OCI-LY1 (cell line): ENCODE measurements around the gene DCTN2.
A peak's percentile ranks its signal among the peaks of the same experiment; 100 is the strongest.

Experiments used
- H2AFZ ChIP-seq: fragments of 200-600 bp; sonication (generic), shearing (Covaris generic); 2 replicates; pipeline ENCODE4 v1.6.0; 2014; ENCODE audit warnings: antibody characterized with exemption, mild to moderate bottlenecking, low read length
- H3F3A ChIP-seq: fragments of 200-600 bp; sonication (generic), shearing (Covaris generic); 2 replicates; pipeline ENCODE4 v1.6.0; 2014; ENCODE audit warnings: mild to moderate bottlenecking, antibody characterized with exemption, low read length, moderate library complexity; ENCODE audit not compliant: insufficient read depth
- H3K27ac ChIP-seq: fragments of 200-600 bp; sonication (generic); 2 replicates; pipeline ENCODE4 v1.5.1; 2014; ENCODE audit warnings: low read length, mixed run types, mild to moderate bottlenecking, low read depth; ENCODE audit not compliant: poor library complexity, severe bottlenecking
- H3K27me3 ChIP-seq: fragments of 200-600 bp; sonication (generic); 2 replicates; pipeline ENCODE4 v1.6.0; 2014; ENCODE audit warnings: antibody characterized with exemption, mild to moderate bottlenecking, low read length, moderate library complexity; ENCODE audit not compliant: insufficient read depth
- H3K36me3 ChIP-seq: fragments of 200-600 bp; sonication (generic); 2 replicates; pipeline ENCODE4 v1.6.1; 2014; ENCODE audit warnings: mild to moderate bottlenecking, antibody characterized with exemption, low read length, moderate library complexity, mixed read lengths; ENCODE audit not compliant: insufficient read depth
- H3K4me1 ChIP-seq: fragments of 200-600 bp; sonication (generic); 2 replicates; pipeline ENCODE4 v1.5.1; 2014; ENCODE audit warnings: mild to moderate bottlenecking, low read length, moderate library complexity; ENCODE audit not compliant: insufficient read depth, severe bottlenecking
- H3K4me2 ChIP-seq: fragments of 200-600 bp; sonication (generic), shearing (Covaris generic); 2 replicates; pipeline ENCODE4 v1.6.1; 2014; ENCODE audit warnings: low read length
- H3K4me3 ChIP-seq: fragments of 200-600 bp; sonication (generic); 2 replicates; pipeline ENCODE4 v1.5.1; 2014; ENCODE audit warnings: low read length, low read depth, mild to moderate bottlenecking, mixed read lengths; ENCODE audit not compliant: poor library complexity, severe bottlenecking
- H3K79me2 ChIP-seq: fragments of 200-600 bp; shearing (Covaris generic); 2 replicates; pipeline ENCODE4 v1.6.1; 2016; ENCODE audit warnings: mixed run types, low read length, mixed read lengths; ENCODE audit not compliant: insufficient read depth
- H3K9ac ChIP-seq: fragments of 200-600 bp; sonication (generic), shearing (Covaris generic); 2 replicates; pipeline ENCODE4 v1.6.1; 2014; ENCODE audit warnings: mild to moderate bottlenecking, low read length, mixed read lengths
- H3K9me2 ChIP-seq: fragments of 200-600 bp; sonication (generic), shearing (Covaris generic); 2 replicates; pipeline ENCODE4 v1.6.1; 2014; ENCODE audit warnings: low read depth, mild to moderate bottlenecking, low read length, mixed read lengths
- H3K9me3 ChIP-seq: fragments of 200-600 bp; shearing (Covaris generic); 2 replicates; pipeline ENCODE4 v1.6.1; 2014; ENCODE audit warnings: low read length, mixed read lengths
- H4K20me1 ChIP-seq: fragments of 200-600 bp; sonication (generic), shearing (Covaris generic); 2 replicates; pipeline ENCODE4 v1.6.0; 2016; ENCODE audit warnings: mild to moderate bottlenecking, low read length; ENCODE audit not compliant: insufficient read depth
- EZH2 ChIP-seq: fragments of 200-600 bp; sonication (generic), shearing (Covaris generic); IDR thresholded peaks from 2 replicates; pipeline ENCODE4 v1.8.0; 2017; ENCODE audit warnings: borderline replicate concordance, mixed run types, mild to moderate bottlenecking, antibody characterized with exemption, low read length, moderate library complexity, mixed read lengths
- TF ChIP-seq, protein P1 (sequence below): fragments of 200-600 bp; sonication (generic), shearing (Covaris generic); IDR thresholded peaks from 2 replicates; pipeline ENCODE4 v1.5.1; 2017; ENCODE audit warnings: mild to moderate bottlenecking, antibody characterized with exemption, low read length, moderate library complexity, mixed read lengths

Gene DCTN2

DNA sequence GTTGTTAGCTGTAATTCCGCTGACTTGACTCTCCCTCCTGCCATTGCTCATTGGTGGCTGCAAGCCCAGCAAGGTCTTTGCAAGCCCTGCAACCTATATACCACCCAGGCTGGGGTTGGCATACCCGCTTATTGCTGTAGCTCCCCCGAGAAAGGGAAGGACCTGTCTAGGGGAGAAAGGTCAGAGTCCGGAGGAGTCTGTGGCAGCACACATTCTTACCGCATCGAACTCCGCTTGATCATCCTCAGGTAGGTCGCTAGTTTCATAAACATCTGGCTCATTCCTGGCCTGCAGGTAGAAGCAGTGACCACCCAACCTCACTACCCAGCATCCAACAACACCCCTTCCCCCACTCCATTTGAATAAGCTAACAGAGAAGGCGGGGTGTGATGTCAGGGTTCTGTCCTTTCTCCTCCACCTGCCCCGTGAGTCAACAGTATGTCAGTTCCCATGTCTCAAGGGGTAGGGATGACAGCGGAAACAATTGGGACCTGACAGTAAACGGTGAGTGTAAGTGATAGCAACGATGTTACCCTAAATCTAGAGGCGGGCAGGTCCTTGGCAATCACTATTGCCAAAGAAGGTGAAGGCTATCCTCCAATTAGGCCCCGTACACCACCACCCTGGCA, 1.1 kb downstream of the DCTN2 start:
- Histone ChIP-seq H3K27ac (peak overlapping the region; percentile 45), H3K36me3 (peaks cover 27% of the 10 kb centered on the region; the same call in 1 of the 2 replicates), H3K79me2 (0 out of 2 replicates have a peak, but pooled peaks cover 10% of the 10 kb centered on the region), H3K9me2 (no peaks in the 10 kb centered on the region), H3K9me3 (no peaks in the 10 kb centered on the region), H3K9ac (peak overlapping the region; percentile 98), H3K27me3 (no peaks in the 10 kb centered on the region), H3K4me3 (peak overlapping the region; percentile 95), H3K4me1 (peaks cover 44% of the 10 kb centered on the region), H3F3A (no peaks in the 10 kb centered on the region), H3K4me2 (peak overlapping the region; percentile 99), H2AFZ (no peak overlapping the region), H4K20me1 (no peaks in the 10 kb centered on the region)
- TF ChIP-seq EZH2: no peak
- TF ChIP-seq, protein P1, sequence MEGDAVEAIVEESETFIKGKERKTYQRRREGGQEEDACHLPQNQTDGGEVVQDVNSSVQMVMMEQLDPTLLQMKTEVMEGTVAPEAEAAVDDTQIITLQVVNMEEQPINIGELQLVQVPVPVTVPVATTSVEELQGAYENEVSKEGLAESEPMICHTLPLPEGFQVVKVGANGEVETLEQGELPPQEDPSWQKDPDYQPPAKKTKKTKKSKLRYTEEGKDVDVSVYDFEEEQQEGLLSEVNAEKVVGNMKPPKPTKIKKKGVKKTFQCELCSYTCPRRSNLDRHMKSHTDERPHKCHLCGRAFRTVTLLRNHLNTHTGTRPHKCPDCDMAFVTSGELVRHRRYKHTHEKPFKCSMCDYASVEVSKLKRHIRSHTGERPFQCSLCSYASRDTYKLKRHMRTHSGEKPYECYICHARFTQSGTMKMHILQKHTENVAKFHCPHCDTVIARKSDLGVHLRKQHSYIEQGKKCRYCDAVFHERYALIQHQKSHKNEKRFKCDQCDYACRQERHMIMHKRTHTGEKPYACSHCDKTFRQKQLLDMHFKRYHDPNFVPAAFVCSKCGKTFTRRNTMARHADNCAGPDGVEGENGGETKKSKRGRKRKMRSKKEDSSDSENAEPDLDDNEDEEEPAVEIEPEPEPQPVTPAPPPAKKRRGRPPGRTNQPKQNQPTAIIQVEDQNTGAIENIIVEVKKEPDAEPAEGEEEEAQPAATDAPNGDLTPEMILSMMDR: no peak

DNA sequence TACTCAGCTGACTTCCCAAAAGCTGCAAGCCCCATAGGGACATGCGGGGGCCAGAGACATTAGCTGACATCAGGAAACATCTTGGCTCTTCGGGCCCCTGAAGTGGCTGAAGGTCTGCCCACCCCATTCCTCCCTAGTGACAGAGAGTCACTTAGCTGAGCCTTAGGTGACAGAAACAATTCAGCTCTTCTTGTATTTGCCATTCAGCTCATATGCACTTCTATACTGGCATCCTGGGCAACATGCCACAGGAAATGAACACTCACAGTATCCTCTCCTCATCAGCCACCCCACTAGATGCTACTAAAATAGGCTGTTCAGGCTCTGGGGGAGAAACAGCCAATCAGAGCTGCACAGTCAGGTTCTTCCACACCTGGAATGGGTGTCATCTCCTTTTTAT, 3.4 kb downstream of the DCTN2 start:
- TF ChIP-seq EZH2: no peak
- TF ChIP-seq, protein P1: no peak

DNA sequence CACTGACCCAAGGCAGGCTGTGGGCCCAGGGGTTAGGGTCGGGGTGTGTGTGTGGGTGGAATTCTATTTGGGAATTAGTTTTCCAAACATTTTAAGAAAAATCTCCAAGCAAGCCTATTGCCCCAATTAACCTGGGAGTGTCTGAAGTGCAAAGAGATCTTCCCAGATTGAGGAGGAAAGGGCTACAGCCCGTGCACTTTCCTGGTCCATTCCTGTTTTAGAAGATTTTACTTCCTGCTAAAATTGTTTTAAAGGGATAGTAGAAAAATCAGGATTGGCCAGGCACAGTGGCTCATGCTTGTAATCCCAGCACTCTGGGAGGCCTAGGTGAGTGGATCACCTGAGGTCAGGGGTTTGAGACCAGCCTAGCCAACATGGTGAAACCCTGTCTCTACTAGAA, 5.3 kb downstream of the DCTN2 start:
- H3K9ac ChIP-seq: no peak overlapping the region
- peaks cover 49% of the 10 kb centered on the region; the same call in 1 of the 2 replicates for H3K36me3 ChIP-seq
- no peaks in the 10 kb centered on the region for H3K9me2 ChIP-seq

More for the DNA sequence above, 3.4 kb downstream of the DCTN2 start:
- Histone ChIP-seq H3K27me3 (no peaks in the 10 kb centered on the region), H4K20me1 (no peaks in the 10 kb centered on the region), H2AFZ (no peak overlapping the region), H3K9me2 (no peaks in the 10 kb centered on the region), H3K4me3 (no peak overlapping the region), H3K27ac (no peak overlapping the region), H3F3A (no peaks in the 10 kb centered on the region), H3K79me2 (0 out of 2 replicates have a peak, but pooled peaks cover 10% of the 10 kb centered on the region), H3K9me3 (no peaks in the 10 kb centered on the region), H3K4me2 (no peak overlapping the region), H3K9ac (no peak overlapping the region), H3K4me1 (peaks cover 27% of the 10 kb centered on the region), H3K36me3 (peaks cover 40% of the 10 kb centered on the region; the same call in 1 of the 2 replicates)

More for the DNA sequence above, 5.3 kb downstream of the DCTN2 start:
- Histone ChIP-seq H3K4me2 (no peak overlapping the region), H3K4me3 (no peak overlapping the region), H3K4me1 (peaks cover 20% of the 10 kb centered on the region), H3K27me3 (no peaks in the 10 kb centered on the region), H4K20me1 (no peaks in the 10 kb centered on the region), H3K27ac (no peak overlapping the region), H3K79me2 (0 out of 2 replicates have a peak, but pooled peaks cover 10% of the 10 kb centered on the region), H2AFZ (no peak overlapping the region), H3F3A (no peaks in the 10 kb centered on the region), H3K9me3 (no peaks in the 10 kb centered on the region)
- TF ChIP-seq, protein P1: no peak
- no peak for TF ChIP-seq EZH2
